NCI-H446 (cell line): Measurements from ENCODE around the gene UBQLN2.
"Not testable (repeated sequence)": the region's sequence is repeated elsewhere in the genome, so short reads cannot be mapped to it uniquely, and the experiment has no call there.

ENCODE experiments used
- DNase-seq, 2 experiments: peaks; one replicate each; lab custom pipeline; 2025; lab: John Stamatoyannopoulos, UW

The UBQLN2 gene

DNA sequence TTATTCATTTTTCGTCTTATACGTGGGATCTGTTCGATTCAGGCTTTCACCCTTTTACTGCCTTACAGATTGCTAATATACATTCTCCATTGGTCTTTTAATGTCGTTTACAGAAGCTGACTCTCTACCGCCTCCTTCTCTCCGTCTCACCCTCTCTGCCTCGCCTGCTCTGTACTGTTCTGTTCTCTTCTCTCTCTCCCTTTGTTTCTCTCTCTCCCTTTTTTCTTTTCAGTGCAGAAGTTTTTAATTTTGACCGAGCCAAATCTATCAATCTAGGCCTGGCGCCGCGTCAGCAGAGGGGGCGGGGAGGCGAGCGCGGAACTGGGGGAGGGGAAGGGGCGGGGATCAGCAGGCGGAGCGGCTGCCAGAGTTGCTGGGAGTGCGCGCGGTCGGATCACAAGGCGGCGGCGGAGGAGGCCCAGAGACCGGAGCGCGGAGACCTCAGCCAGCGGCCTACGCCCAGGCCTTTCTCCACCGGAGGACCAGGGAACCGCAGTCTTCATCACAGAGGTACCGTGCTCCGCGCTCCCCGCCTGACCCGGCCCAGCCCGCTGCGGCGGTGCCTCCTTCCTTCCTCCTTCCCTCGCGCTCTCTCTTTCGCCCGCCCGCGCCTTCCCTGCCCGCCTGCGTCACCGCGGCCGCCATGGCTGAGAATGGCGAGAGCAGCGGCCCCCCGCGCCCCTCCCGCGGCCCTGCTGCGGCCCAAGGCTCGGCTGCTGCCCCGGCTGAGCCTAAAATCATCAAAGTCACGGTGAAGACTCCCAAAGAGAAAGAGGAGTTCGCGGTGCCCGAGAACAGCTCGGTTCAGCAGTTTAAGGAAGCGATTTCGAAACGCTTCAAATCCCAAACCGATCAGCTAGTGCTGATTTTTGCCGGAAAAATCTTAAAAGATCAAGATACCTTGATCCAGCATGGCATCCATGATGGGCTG, at the start of gene UBQLN2:
UBQLN2 (plus strand) TSS at position 397 of the 931 bp plus-strand sequence; CDS start at position 644, 247 bp downstream.
- peak; percentile 24 to 78 for DNase-seq

DNA sequence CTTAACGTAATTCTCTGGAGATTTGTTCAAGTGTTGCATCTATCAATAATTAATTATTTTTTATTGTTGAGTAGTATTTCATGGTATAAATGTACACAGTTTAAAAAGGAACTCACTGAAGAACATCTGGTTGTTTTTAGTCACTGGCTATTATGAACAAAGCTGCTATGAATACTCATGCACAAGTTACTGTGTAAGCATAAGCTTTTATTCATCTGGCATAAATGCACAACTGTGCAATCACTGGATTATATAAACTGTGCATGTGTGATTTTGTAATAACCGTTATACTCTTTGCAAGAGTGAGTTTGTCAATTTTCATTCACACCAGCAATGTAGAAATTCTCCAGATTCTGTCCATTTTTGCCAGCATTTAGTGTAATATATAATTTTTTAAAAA, 43.8 kb upstream of the UBQLN2 start:
- no peak for DNase-seq

DNA sequence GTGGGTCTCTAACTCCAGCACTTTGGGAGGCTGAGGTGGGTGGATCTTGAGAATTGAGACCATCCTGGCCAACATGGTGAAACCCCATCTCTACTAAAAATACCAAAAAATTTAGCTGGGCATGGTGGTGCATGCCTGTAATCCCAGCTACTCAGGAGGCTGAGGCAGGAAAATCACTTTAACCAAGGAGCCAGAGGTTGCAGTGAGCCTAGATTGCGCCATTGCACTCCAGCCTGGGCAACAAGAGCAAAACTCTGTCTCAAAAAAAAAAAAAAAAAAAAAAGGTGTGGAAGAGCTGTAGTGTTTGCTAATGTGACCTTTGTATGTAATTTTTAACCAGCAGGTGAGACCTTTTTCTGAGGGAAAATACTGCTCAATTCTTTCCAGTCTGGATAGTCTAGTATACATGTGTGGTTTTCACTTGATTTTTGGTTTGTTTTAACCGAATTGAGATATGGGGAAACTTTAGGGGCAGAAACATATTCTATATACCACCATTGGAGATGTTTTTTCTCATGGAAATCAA, 33.9 kb upstream of the UBQLN2 start:
- not testable (repeated sequence) for DNase-seq

DNA sequence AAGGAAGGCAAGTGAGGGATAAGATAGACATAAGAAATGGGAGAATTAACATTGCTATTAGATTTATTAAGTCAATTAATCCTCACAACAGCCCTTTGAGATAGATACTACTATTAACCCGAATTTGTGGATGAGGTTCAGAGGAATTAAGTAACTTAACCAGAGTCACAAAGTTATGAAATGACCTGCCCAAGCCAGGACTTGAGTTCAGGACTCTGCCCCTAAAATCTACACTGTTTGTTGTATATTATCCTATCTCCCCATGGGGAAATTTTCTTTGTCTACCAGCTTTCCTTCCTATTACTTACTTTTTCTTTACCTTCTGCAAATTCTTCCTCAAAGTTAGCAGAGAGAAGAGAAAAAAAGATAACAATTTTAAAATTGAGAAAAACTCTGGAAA, 33.4 kb upstream of the UBQLN2 start:
- DNase-seq: no peak

DNA sequence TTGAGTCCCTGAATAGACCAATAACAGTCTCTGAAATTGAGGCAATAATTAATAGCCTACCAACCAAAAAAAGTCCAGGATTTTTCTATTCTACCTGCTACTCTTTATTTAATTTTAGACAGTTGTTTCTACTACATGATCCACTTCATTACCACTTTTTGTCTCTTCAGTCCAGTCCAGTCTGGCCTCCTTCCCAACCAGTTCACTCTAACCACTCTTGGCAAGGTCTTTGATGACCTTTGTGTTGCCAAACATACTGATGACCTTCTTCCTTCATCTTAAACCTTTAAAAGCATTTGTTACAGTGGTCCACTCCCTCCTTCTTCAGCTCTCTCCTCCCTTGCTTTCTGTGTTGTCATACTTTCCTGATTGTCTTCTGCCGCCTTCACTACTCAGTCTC, 12.8 kb upstream of the UBQLN2 start:
- DNase-seq: no peak

DNA sequence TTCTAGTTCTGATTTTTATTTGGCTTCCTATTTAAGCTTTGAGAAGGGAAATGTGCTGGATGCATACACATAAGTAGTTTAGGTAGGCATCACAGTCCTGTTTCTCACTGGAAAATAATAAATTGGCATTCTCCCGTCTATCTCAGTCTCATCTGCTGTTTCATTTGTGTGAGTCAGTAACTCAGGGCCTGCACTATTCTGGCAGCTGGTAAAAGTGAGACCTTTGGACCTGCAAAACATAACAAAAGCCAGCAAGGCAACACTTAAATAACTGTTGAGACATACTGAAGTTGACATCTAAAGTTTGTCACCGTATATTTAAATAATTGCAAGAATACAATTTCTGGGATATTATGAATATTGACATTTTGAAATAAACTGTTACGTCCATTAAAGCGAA, 8.6 kb upstream of the UBQLN2 start:
- DNase-seq: no peak

DNA sequence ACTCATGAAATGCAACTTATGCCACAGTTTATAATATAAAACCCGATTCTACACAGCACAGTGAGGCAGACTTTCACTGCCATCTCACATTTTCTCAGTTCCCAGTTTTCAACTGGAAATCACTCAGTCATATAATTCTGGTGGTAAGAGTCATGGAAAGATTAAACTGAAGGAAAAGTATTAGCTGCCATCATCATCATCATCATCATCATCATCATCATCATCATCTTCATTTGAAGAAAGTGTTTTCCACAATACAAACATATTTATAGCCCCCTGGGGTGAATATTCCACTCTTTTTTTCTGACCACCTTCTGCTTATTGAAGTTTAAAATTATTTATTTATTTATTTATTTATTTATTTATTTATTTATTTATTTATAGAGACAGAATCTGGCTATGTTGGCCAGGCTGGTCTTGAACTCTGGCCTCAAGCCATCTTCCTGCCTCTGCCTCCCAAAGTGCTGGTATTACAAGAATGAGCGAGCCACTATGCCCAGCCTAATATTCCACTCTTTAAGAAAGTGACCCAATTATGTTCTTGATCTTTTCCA, 6.0 kb upstream of the UBQLN2 start:
- no peak for DNase-seq

DNA sequence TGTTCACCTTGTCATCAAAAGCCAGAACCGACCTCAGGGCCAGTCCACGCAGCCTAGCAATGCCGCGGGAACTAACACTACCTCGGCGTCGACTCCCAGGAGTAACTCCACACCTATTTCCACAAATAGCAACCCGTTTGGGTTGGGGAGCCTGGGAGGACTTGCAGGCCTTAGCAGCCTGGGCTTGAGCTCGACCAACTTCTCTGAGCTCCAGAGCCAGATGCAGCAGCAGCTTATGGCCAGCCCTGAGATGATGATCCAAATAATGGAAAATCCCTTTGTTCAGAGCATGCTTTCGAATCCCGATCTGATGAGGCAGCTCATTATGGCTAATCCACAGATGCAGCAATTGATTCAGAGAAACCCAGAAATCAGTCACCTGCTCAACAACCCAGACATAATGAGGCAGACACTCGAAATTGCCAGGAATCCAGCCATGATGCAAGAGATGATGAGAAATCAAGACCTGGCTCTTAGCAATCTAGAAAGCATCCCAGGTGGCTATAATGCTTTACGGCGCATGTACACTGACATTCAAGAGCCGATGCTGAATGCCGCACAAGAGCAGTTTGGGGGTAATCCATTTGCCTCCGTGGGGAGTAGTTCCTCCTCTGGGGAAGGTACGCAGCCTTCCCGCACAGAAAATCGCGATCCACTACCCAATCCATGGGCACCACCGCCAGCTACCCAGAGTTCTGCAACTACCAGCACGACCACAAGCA, 898 bp downstream of the UBQLN2 start:
- DNase-seq: peak in 1 of 2 experiments; percentile 14

DNA sequence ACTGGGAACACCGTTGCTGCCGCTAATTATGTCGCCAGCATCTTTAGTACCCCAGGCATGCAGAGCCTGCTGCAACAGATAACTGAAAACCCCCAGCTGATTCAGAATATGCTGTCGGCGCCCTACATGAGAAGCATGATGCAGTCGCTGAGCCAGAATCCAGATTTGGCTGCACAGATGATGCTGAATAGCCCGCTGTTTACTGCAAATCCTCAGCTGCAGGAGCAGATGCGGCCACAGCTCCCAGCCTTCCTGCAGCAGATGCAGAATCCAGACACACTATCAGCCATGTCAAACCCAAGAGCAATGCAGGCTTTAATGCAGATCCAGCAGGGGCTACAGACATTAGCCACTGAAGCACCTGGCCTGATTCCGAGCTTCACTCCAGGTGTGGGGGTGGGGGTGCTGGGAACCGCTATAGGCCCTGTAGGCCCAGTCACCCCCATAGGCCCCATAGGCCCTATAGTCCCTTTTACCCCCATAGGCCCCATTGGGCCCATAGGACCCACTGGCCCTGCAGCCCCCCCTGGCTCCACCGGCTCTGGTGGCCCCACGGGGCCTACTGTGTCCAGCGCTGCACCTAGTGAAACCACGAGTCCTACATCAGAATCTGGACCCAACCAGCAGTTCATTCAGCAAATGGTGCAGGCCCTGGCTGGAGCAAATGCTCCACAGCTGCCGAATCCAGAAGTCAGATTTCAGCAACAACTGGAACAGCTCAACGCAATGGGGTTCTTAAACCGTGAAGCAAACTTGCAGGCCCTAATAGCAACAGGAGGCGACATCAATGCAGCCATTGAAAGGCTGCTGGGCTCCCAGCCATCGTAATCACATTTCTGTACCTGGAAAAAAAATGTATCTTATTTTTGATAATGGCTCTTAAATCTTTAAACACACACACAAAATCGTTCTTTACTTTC, 1.8 kb downstream of the UBQLN2 start:
- DNase-seq: peak in 1 of 2 experiments; percentile 18

DNA sequence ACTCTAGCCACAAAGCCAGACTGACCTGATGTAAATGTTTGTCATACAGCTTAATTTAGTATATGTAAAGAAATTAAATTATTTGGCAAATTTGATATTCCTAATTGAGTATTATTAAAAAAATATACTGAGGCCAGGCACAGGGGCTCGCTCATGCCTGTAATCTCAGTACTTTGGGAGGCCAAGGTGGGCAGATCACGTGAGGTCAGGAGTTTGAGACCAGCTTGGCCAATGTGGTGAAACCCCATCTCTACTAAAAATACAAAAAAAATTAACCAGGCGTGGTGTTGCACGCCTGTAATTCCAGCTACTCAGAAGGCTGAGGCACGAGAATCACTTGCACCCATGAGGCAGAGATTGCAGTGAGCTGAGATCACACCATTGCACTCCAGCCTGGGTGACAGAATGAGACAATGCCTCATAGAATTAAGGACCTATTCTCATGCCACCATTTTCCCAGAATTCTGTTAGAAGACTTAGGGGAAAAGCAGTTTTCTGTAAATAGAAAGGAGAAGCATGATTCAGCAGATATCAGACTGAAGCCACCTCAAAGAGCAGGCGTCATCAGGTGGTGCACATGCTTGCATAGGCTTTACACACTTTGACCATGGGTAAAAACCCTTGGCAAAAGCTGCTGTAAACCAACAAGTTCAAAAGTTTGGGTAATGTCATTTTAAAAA, 6.1 kb downstream of the UBQLN2 start:
- DNase-seq: no peak

DNA sequence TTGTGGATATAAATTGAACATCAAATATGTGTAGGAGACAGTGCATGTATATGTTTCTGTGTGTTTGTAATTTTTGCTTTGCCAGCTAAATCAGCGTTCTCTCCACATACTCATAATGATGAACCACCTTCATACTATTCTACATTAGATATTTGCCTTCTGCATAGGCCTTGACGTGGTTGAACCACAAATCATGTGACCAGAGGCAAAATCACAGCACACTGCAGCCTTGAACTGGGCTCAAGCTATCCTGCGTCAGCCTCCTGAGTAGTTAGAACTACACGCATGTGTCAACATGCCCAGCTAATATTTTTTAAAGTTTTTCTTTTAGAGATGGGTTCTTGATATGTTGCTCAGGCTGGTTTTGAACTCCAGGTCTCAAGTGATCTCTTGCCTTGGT, 9.5 kb downstream of the UBQLN2 start:
- DNase-seq: no peak

DNA sequence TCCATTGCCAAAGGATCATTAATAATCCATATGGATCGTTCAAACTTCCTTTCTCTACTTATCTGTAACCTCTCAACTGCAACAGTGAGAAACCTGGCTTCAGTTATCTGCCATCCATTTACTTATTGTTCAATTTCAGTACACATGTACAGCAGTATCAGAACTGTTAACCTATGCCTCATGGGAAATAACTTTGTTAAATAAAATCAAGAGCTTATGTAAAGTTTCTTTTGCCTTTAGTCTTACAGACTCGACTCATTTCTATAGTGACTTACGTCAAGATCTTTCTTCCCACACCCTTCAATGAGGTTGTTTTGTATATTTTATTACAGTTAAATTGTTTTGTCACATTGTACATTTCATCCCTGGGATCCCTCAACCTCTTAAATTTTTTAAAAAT, 11.4 kb downstream of the UBQLN2 start:
- DNase-seq: no peak

DNA sequence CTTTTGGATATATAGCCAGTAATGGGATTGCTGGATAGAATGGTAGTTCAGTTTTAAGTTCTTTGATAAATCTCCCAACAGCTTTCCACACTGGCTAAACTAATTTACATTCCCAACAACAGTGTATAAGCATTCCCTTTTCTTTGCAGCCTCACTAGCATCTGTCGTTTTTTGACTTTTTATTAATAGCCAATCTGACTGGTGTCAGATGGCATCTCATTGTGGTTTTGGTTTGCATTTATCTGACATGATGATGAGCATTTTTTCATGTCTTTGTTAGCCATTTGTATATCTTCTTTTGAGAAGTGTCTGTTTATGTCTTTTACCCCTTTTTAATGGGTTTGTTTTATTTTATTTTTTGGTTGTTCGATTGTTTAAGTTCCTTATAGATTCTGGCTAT, 13.3 kb downstream of the UBQLN2 start:
- DNase-seq: no peak

DNA sequence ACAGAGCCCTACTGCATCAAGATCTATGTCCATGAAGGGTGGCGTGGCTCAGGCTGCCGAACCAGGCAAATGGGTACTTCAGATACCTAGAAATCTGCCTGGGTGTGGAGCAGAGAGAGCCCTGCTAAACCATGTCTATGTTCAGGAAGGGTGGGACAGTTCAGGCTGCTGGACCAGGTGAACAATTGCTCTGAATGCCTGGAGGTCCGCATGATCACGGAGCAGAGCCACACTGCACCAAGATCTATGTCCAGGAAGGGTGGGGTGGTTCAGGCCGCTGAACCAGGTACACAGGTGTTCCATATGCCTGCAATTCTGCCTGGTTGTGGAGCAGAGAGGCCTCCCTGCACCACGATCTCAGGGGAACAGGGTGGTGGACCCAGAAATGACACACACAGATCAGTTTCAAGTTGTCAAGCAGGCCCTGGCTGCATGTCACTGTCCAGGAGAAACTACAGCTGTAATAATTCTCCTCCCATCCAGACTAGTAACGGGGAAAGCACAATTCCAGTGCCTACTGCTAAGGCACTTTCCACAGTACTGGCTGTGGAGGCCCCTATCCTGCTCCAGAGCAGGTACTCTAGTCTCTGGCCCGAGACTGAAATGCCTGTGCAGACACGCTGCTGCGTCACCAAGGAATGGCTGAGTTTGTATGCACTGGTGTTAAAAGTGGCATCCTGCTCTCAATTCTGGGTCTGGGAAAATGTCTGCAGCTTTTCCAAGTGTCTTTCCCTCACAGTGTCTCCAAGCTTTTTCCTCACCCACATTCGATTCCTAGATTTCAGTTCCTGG, 25.2 kb downstream of the UBQLN2 start:
- no peak for DNase-seq

DNA sequence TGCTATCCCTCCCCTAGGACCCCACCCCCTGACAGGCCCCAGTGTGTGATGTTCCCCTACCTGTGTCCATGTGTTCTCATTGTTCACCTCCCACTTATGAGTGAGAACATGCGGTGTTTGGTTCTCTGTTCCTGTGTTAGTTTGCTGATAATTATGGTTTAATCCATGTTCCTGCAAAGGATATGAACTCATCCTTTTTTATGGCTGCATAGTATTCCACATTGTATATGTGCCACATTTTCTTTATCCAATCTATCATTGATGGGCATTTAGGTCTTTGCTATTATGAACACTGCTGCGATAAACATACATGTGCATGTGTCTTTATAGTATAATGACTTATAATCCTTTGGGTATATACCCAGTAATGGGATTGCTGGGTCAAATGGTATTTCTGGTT, 28.4 kb downstream of the UBQLN2 start:
- DNase-seq: not testable (repeated sequence)

DNA sequence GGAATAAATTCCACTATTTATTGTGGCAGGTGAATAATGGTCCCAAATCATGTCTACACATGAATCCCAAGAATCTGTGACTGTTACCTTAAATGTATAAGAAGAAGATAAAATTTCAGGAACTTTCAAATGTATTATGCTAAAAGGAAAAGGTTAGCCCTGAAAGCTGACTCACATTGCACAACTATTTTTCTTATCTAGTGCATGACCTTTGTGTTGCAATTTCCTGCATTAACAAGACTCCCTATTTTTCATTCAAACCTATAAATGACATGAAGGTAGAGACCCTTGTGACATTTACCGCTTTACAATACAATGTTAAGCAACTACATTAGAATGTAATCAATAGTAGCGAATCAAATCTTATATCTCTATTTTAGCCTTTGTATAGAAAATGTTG, 36.7 kb downstream of the UBQLN2 start:
- DNase-seq: no peak

DNA sequence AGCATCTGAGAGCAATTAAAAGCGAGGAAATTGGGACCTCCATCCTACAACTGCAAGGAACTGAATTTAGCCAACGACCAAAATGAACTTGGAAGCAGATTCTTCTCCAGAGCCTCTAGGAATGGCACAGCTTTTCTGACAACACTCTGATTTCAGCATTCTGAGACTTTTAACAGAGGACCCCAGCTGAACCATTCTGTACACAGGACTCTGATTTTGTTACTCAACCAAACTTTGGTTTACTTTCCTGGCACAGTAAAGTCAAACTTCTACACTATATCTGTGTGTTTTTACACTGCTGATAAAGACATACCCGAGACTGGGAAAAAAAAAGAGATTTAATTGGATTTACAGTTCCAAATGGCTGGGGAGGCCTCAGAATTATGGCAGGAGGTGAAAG, 37.6 kb downstream of the UBQLN2 start:
- no peak for DNase-seq

DNA sequence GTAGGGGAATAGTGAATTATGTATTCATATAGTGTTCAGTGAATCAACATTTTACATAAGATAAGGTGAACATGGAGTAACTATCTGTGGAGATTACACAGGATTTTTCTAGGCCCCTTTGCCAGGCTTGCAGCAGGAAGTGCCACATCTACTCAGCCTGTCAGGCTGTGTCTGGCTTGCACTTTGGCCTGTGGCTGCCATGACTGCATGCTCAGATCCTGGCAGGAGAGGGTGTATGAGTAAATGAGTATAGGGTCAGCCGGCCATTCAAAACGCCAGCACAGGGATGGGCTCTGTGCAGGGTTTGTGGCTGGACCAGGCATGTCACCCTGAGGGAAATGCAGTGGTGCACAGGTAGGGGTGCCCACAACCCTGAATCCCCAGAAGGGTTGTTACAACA, 51.9 kb downstream of the UBQLN2 start:
- DNase-seq: no peak
